ENCODE measurements around the gene IAH1. TPM values are rescaled to one million over a fixed set of nuclear protein-coding genes. Genes with fewer than 3 reads are reported as not detected.
A peak's percentile ranks its signal among the peaks of the same experiment; 100 is the strongest.

Gene IAH1
- total RNA-seq, 3 donors from 2014 or later, result 39.0 to 40.6 (median 40.3) TPM

DNA sequence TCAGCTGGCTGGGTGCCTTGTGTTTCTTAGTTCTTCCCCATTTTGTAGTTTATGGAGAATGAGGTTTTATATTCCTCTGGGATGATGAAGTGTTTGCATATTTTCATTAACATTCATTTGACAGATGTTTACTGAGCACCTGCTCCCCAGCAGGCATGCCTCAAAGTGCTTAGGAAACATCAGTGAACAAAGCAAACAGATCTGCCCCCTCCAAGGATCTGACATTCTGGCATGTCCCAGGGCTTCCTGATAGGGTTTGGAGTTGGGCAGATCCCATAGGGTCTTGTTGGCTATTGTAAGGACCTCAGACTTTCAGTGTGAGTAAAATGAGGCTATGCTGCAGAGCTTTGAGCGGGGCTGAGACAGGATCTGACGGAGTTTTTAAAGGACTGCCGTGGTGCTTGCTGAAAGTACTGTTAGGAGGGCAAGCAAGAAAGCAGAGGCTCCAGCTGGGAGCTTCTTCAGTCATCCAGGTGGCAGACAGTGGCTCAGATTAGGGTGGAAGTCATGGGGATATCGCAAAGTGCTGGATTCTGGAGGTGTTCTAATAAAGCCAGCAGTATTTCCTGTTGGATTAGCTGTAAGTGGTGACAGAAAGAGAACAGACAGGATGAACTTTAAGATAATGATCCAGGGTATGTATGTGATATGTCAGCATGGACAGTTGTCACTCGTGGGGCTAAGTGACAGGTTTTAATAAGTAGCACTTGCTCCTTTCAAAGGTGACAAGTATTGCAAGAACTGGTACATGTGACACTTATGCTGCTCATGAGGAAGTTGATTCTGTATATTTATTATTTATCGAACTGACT, 11.3 kb upstream of the IAH1 start:
- ATAC-seq (peak in 1 of 2 donors; percentile 32), DNase-seq (no peak)
- Mint-ChIP-seq H3K27me3 (ENCODE audit: low read depth) (no peaks in the 10 kb centered on the region), H3K4me3 (no peak overlapping the region), H3K9me3 (no peaks in the 10 kb centered on the region), H3K36me3 (ENCODE audit: insufficient read depth) (peaks cover 30% of the 10 kb centered on the region), H3K4me1 (ENCODE audit: low read depth) (no peaks in the 10 kb centered on the region)

GRCh38 chr2:9463698-9464034, 10.7 kb upstream of the IAH1 start:
- Mint-ChIP-seq H3K4me1 (ENCODE audit: low read depth) (no peaks in the 10 kb centered on the region), H3K36me3 (ENCODE audit: insufficient read depth) (peaks cover 30% of the 10 kb centered on the region), H3K4me3 (no peak overlapping the region), H3K27me3 (ENCODE audit: low read depth) (no peaks in the 10 kb centered on the region), H3K9me3 (no peaks in the 10 kb centered on the region)
- DNase-seq (no peak), ATAC-seq (peak; percentile 51 to 72)

DNA sequence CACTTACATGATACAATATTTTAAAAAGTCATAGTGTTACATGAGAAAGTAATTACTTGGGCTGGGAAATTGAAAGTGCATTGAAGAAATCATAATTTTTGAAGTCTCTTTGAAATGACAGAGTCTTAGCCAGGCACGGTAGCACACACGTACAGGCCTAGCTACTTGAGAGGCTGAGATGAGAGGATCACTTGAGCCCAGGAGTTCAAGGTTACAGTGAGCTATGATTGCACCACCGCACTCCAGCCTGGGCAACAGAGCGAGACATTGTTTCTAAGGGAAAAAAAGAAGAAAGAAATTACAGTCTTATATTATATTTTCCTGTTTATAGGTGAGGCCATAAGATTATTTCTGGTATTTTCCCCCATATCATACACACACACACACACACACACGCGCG, 9.2 kb upstream of the IAH1 start:
- Mint-ChIP-seq H3K9me3 (no peaks in the 10 kb centered on the region), H3K4me1 (ENCODE audit: low read depth) (no peaks in the 10 kb centered on the region), H3K36me3 (ENCODE audit: insufficient read depth) (peaks cover 29% of the 10 kb centered on the region), H3K27me3 (ENCODE audit: low read depth) (no peaks in the 10 kb centered on the region), H3K4me3 (no peak overlapping the region)
- ATAC-seq, result no peak
- DNase-seq, result no peak

DNA sequence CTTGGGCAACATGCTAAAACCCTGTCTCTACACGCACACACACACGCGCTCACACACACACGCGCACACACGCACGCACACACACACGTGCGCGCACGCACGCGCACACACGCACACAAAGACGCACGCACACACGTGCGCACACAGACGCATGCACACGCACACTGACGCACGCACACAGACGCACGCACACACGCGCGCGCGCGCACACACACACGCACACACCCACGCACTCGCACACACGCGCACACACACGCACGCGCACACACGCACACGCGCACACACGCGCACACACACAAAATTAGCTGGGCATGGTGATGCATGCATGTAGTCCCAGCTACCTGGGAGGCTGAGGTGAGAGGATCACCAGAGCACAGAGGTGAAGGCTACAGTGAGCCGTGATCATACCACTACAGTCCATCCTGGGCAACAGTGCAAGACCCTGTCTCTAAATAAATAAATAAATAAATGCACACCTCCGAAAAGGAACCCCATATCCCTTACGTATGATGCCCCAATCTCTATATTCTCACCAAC, 8.1 kb upstream of the IAH1 start:
- Mint-ChIP-seq H3K27me3 (ENCODE audit: low read depth) (no peaks in the 10 kb centered on the region), H3K9me3 (no peaks in the 10 kb centered on the region), H3K36me3 (ENCODE audit: insufficient read depth) (peaks cover 24% of the 10 kb centered on the region), H3K4me3 (no peak overlapping the region), H3K4me1 (ENCODE audit: low read depth) (no peaks in the 10 kb centered on the region)
- DNase-seq (no peak), ATAC-seq (no peak)

GRCh38 chr2:9467687-9468086, 6.7 kb upstream of the IAH1 start:
- ATAC-seq (no peak), DNase-seq (no peak)
- H3K36me3 Mint-ChIP-seq (ENCODE audit: insufficient read depth), result peaks cover 22% of the 10 kb centered on the region
- H3K9me3 Mint-ChIP-seq, result no peaks in the 10 kb centered on the region
- no peaks in the 10 kb centered on the region for H3K27me3 Mint-ChIP-seq (ENCODE audit: low read depth)
- H3K4me3 Mint-ChIP-seq, result no peak overlapping the region
- H3K4me1 Mint-ChIP-seq (ENCODE audit: low read depth), result no peaks in the 10 kb centered on the region

GRCh38 chr2:9471206-9471605, 3.1 kb upstream of the IAH1 start:
- no peak overlapping the region for H3K4me3 Mint-ChIP-seq

GRCh38 chr2:9472511-9472910, 1.8 kb upstream of the IAH1 start:
- no peaks in the 10 kb centered on the region for H3K9me3 Mint-ChIP-seq
- DNase-seq (no peak), ATAC-seq (no peak)
- no peaks in the 10 kb centered on the region for H3K27me3 Mint-ChIP-seq (ENCODE audit: low read depth)
- H3K4me1 Mint-ChIP-seq (ENCODE audit: low read depth), result peaks cover 30% of the 10 kb centered on the region
- H3K36me3 Mint-ChIP-seq (ENCODE audit: insufficient read depth), result peaks cover 25% of the 10 kb centered on the region
- peak overlapping the region; percentile 80 for H3K4me3 Mint-ChIP-seq

More at GRCh38 chr2:9471206-9471605, 3.1 kb upstream of the IAH1 start:
- DNase-seq (no peak), ATAC-seq (no peak)
- H3K4me1 Mint-ChIP-seq (ENCODE audit: low read depth), result peaks cover 18% of the 10 kb centered on the region
- no peaks in the 10 kb centered on the region for H3K27me3 Mint-ChIP-seq (ENCODE audit: low read depth)
- H3K9me3 Mint-ChIP-seq, result no peaks in the 10 kb centered on the region
- H3K36me3 Mint-ChIP-seq (ENCODE audit: insufficient read depth), result peaks cover 22% of the 10 kb centered on the region

GRCh38 chr2:9473308-9473984, 905 bp upstream of the IAH1 start:
- Mint-ChIP-seq H3K9me3 (no peaks in the 10 kb centered on the region), H3K27me3 (ENCODE audit: low read depth) (no peaks in the 10 kb centered on the region), H3K4me1 (ENCODE audit: low read depth) (peaks cover 38% of the 10 kb centered on the region), H3K36me3 (ENCODE audit: insufficient read depth) (peaks cover 28% of the 10 kb centered on the region), H3K4me3 (peak overlapping the region; percentile 80)
- DNase-seq, result no peak
- peak; percentile 22 to 25 for ATAC-seq

DNA sequence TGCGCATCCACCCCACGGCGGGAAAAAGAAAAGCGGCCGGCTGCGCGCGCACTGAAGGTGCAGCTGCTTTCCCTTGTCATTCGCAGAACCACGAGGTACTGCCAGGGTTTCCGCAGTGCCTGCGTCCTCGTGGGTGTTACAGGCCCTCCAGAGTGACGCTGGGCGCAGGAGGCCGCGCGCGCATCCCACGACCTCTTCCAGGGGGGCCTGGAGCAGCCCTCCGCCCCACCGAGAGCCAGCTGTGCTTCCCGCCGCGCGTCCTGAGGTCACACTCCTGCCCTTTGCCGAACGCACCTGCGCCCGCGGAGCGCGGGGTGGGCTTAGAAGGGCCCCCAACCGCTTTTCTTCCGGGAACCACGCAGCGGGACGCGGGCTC, 378 bp upstream of the IAH1 start:
- Mint-ChIP-seq H3K27me3 (ENCODE audit: low read depth) (no peaks in the 10 kb centered on the region), H3K36me3 (ENCODE audit: insufficient read depth) (peaks cover 29% of the 10 kb centered on the region), H3K9me3 (no peaks in the 10 kb centered on the region), H3K4me3 (peak overlapping the region; percentile 80), H3K4me1 (ENCODE audit: low read depth) (peaks cover 43% of the 10 kb centered on the region)
- ATAC-seq (peak; percentile 61 to 66), DNase-seq (peak; percentile 68)

- peaks cover 36% of the 10 kb centered on the region for H3K36me3 Mint-ChIP-seq (ENCODE audit: insufficient read depth)
- DNase-seq (no peak), ATAC-seq (no peak)
- H3K4me3 Mint-ChIP-seq, result no peak overlapping the region
- H3K4me1 Mint-ChIP-seq (ENCODE audit: low read depth), result peaks cover 54% of the 10 kb centered on the region
- H3K27me3 Mint-ChIP-seq (ENCODE audit: low read depth), result no peaks in the 10 kb centered on the region
- no peaks in the 10 kb centered on the region for H3K9me3 Mint-ChIP-seq
Observed at GRCh38 chr2:9477914-9478313, 3.6 kb downstream of the IAH1 start.

DNA sequence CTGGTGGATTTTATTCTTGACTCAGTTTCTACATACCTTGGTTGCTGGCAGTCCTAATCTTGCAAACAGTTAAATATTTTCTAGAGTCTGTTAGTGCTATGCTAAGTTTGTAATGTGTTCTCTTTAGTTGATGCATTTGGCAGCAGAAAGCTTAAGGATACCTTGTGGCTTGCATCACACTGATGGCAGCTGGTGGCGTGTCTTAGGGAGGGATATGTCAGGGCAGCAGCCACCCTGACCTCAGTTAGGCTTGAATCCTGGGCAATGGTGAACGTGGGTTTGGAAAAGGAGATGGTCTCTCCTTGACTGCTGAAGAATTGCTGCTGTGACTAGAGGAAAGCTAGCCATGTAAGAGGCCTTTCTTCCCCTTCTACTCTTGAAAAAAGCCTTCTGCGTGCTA, 4.2 kb downstream of the IAH1 start:
- no peak for ATAC-seq
- no peak for DNase-seq
- H3K36me3 Mint-ChIP-seq (ENCODE audit: insufficient read depth), result peaks cover 33% of the 10 kb centered on the region
- H3K4me3 Mint-ChIP-seq, result no peak overlapping the region
- no peaks in the 10 kb centered on the region for H3K27me3 Mint-ChIP-seq (ENCODE audit: low read depth)
- H3K9me3 Mint-ChIP-seq, result no peaks in the 10 kb centered on the region
- peaks cover 50% of the 10 kb centered on the region for H3K4me1 Mint-ChIP-seq (ENCODE audit: low read depth)

GRCh38 chr2:9480157-9480556, 5.8 kb downstream of the IAH1 start:
- ATAC-seq (no peak), DNase-seq (no peak)
- H3K27me3 Mint-ChIP-seq (ENCODE audit: low read depth), result no peaks in the 10 kb centered on the region
- no peak overlapping the region for H3K4me3 Mint-ChIP-seq
- peaks cover 45% of the 10 kb centered on the region for H3K4me1 Mint-ChIP-seq (ENCODE audit: low read depth)
- no peaks in the 10 kb centered on the region for H3K9me3 Mint-ChIP-seq
- peaks cover 43% of the 10 kb centered on the region for H3K36me3 Mint-ChIP-seq (ENCODE audit: insufficient read depth)

- Mint-ChIP-seq H3K4me1 (ENCODE audit: low read depth) (peaks cover 23% of the 10 kb centered on the region), H3K36me3 (ENCODE audit: insufficient read depth) (peaks cover 47% of the 10 kb centered on the region), H3K27me3 (ENCODE audit: low read depth) (no peaks in the 10 kb centered on the region), H3K9me3 (no peaks in the 10 kb centered on the region), H3K4me3 (no peak overlapping the region)
- DNase-seq, result no peak
- ATAC-seq, result no peak
Observed at GRCh38 chr2:9483107-9483506, 8.8 kb downstream of the IAH1 start.

- ATAC-seq (no peak), DNase-seq (no peak)
- peaks cover 23% of the 10 kb centered on the region for H3K4me1 Mint-ChIP-seq (ENCODE audit: low read depth)
- H3K4me3 Mint-ChIP-seq, result no peak overlapping the region
- H3K9me3 Mint-ChIP-seq, result no peaks in the 10 kb centered on the region
- peaks cover 40% of the 10 kb centered on the region for H3K36me3 Mint-ChIP-seq (ENCODE audit: insufficient read depth)
- H3K27me3 Mint-ChIP-seq (ENCODE audit: low read depth), result no peaks in the 10 kb centered on the region
Observed at GRCh38 chr2:9484533-9484932, 10.2 kb downstream of the IAH1 start.
